ENCODE data around the gene RBFA. TPM values are rescaled to one million over a fixed set of nuclear protein-coding genes. Genes with fewer than 3 reads are reported as not detected.

Gene RBFA
- total and polyA plus RNA-seq, 2 donors (not counting 3 experiments of a cell fraction or from before 2014, with no cell fraction given): 27.4 to 34.8 TPM

DNA sequence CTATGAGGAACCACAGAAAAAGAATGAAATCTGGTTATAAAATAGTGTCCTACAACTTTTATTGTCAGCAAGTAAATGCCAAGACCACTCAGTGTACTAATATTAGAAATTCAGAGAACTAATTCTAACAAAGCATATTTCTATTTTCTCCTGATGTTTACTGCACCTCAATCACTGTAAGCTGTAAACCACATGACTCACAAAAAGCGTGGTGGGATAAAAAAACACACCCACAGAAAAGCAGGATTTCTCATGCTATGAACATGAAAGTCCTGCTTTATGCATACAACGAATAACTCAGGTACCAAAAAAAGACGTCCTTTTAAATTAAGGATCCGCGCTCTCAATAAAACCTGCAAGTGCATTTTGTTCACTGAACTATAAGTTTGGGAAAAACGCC lies 46.7 kb upstream of the RBFA start:
- Histone ChIP-seq H3K27me3 (ENCODE audit: control insufficient read depth in 2 of 2, insufficient read depth in 2 of 2, low read length in 2 of 2) (no peaks in the 10 kb centered on the region), H3K36me3 (ENCODE audit: control insufficient read depth in 2 of 2, extremely low read depth in 1 of 2, insufficient read depth in 2 of 2, low read length in 2 of 2) (peaks cover 2 to 4% of the 10 kb centered on the region in 2 experiments), H3K9me3 (replicated peaks; ENCODE audit: control insufficient read depth, insufficient read depth, low read length) (no peaks in the 10 kb centered on the region), H3K27ac (ENCODE audit: insufficient read depth, low read depth, low read length) (peak overlapping the region; percentile 11), H3K4me2 (ENCODE audit: insufficient read depth, low read length) (peak overlapping the region; percentile 97), H3K79me2 (ENCODE audit: control insufficient read depth, insufficient read depth, low read length) (peaks cover 57% of the 10 kb centered on the region), H4K20me1 (replicated peaks; ENCODE audit: control insufficient read depth, extremely low read depth, insufficient read depth, low read length) (no peaks in the 10 kb centered on the region), H2AFZ (ENCODE audit: low read depth, low read length) (no peak overlapping the region), H3K4me1 (ENCODE audit: control insufficient read depth, extremely low read depth, insufficient read depth, low read length) (peaks cover 13% of the 10 kb centered on the region), H3K4me3 (replicated peaks in 1 of 3; ENCODE audit: insufficient read depth in 1 of 3, low read depth in 1 of 3, low read length in 3 of 3) (peak overlapping the region; percentile 69 to 96 (median 96)), H3K9me1 (replicated peaks; ENCODE audit: control insufficient read depth, extremely low read depth, insufficient read depth, low read length) (no peaks in the 10 kb centered on the region), H3K9ac (replicated peaks; ENCODE audit: extremely low read depth, insufficient read depth, low read length) (peak overlapping the region; percentile 75)
- TF ChIP-seq MYC (IDR thresholded peaks at IDR 0.05; ENCODE audit: low read depth, low read length) (no peak), FOS (IDR thresholded peaks at IDR 0.05; ENCODE audit: borderline replicate concordance, insufficient read depth, low read length) (peak; percentile 19), GATA2 (IDR thresholded peaks at IDR 0.05; ENCODE audit: insufficient read depth, insufficient read length, low read depth, low read length) (no peak), POLR2A (IDR thresholded peaks at IDR 0.05; ENCODE audit: low read depth, low read length) (no peak)
- dilution Hi-C loops (cut with MboI; ENCODE audit: extremely low pct_ligation_motif_present, low sequenced_read_pairs): no loop called here
- FAIRE-seq: peak; percentile 49
- intact Hi-C loops (cut with micrococcal nuclease): loop anchor here (5.0 kb wide), 1 partner anchor 610 kb away; no protein-coding TSS in a partner anchor
- BruUV-seq (replicated peaks): TSS peak; percentile 52
- CTCF ChIA-PET: interaction anchor here (1.5 to 2.7 kb wide), 2 partner anchors 23 to 47 kb away, joined by 5 to 24 read pairs; partner anchors contain the start of genes HSBP1L1 and RBFA
- POLR2A ChIA-PET: no interaction called here
- no peak for DNase-seq (ENCODE audit: low read depth, low spot score)

DNA sequence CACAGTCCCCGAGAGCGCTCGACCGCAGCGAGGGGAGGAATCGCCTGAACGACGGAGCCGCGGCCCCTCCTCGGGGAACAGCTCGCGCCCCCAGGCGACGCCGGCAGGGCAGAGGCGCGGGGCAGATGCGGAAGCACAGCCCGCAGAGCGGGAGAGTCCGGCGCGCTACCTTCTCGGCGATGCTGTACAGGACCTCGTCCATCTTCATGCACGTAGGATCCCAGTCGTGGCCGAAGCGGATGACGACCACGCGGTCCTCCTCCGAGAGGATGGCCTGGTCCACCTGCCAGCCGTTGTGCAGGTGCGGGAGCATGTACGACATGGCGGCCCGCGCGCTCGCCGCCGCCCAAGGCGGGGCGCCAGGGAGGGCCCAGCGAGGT lies 46.2 kb upstream of the RBFA start:
- no peaks in the 10 kb centered on the region for H4K20me1 ChIP-seq (replicated peaks; ENCODE audit: control insufficient read depth, extremely low read depth, insufficient read depth, low read length)
- peak overlapping the region; percentile 75 for H3K9ac ChIP-seq (replicated peaks; ENCODE audit: extremely low read depth, insufficient read depth, low read length)
- H3K36me3 ChIP-seq (ENCODE audit: control insufficient read depth in 2 of 2, extremely low read depth in 1 of 2, insufficient read depth in 2 of 2, low read length in 2 of 2): peaks cover 2 to 4% of the 10 kb centered on the region in 2 experiments
- H3K4me1 ChIP-seq (ENCODE audit: control insufficient read depth, extremely low read depth, insufficient read depth, low read length): peaks cover 13% of the 10 kb centered on the region
- no peaks in the 10 kb centered on the region for H3K9me3 ChIP-seq (replicated peaks; ENCODE audit: control insufficient read depth, insufficient read depth, low read length)
- H3K27me3 ChIP-seq (ENCODE audit: control insufficient read depth in 2 of 2, insufficient read depth in 2 of 2, low read length in 2 of 2): no peaks in the 10 kb centered on the region
- H3K27ac ChIP-seq (ENCODE audit: insufficient read depth, low read depth, low read length): peak overlapping the region; percentile 11
- H2AFZ ChIP-seq (ENCODE audit: low read depth, low read length): peak overlapping the region; percentile 62
- TF ChIP-seq, protein P1, sequence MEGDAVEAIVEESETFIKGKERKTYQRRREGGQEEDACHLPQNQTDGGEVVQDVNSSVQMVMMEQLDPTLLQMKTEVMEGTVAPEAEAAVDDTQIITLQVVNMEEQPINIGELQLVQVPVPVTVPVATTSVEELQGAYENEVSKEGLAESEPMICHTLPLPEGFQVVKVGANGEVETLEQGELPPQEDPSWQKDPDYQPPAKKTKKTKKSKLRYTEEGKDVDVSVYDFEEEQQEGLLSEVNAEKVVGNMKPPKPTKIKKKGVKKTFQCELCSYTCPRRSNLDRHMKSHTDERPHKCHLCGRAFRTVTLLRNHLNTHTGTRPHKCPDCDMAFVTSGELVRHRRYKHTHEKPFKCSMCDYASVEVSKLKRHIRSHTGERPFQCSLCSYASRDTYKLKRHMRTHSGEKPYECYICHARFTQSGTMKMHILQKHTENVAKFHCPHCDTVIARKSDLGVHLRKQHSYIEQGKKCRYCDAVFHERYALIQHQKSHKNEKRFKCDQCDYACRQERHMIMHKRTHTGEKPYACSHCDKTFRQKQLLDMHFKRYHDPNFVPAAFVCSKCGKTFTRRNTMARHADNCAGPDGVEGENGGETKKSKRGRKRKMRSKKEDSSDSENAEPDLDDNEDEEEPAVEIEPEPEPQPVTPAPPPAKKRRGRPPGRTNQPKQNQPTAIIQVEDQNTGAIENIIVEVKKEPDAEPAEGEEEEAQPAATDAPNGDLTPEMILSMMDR (IDR thresholded peaks at IDR 0.05; ENCODE audit: extremely low read depth in 1 of 2, insufficient read depth in 1 of 2, low read depth in 1 of 2, low read length in 2 of 2): peak in 1 of 2 donors; percentile 45
- TF ChIP-seq POLR2AphosphoS5 (IDR thresholded peaks at IDR 0.05; ENCODE audit: insufficient read depth, low read depth, low read length): no peak
- TF ChIP-seq FOS (IDR thresholded peaks at IDR 0.05; ENCODE audit: borderline replicate concordance, insufficient read depth, low read length): no peak
- DNase-seq (ENCODE audit: low read depth, low spot score): no peak
- ChIA-PET POLR2A (no interaction called here), CTCF (interaction anchor here (2.7 kb wide), 1 partner anchor 46 kb away, joined by 24 read pairs; the partner anchor contains the start of gene RBFA)
- peak overlapping the region; percentile 97 for H3K4me2 ChIP-seq (ENCODE audit: insufficient read depth, low read length)
- H3K9me1 ChIP-seq (replicated peaks; ENCODE audit: control insufficient read depth, extremely low read depth, insufficient read depth, low read length): no peaks in the 10 kb centered on the region
- no TSS peak for BruUV-seq (replicated peaks)
- peak overlapping the region; percentile 69 to 96 (median 96) for H3K4me3 ChIP-seq (replicated peaks in 1 of 3; ENCODE audit: insufficient read depth in 1 of 3, low read depth in 1 of 3, low read length in 3 of 3)
- dilution Hi-C loops (cut with MboI; ENCODE audit: extremely low pct_ligation_motif_present, low sequenced_read_pairs) (no loop called here), intact Hi-C loops (cut with micrococcal nuclease) (loop anchor here (1.0 to 5.0 kb wide), 6 partner anchors 23 to 611 kb away; partner anchors contain the start of genes ADNP2, CTDP1, RBFA and SLC66A2)
- FAIRE-seq: no peak
- H3K79me2 ChIP-seq (ENCODE audit: control insufficient read depth, insufficient read depth, low read length): peaks cover 52% of the 10 kb centered on the region
